ENCODE measurements around the gene USP7. TPM values are rescaled to one million over a fixed set of nuclear protein-coding genes. Genes with fewer than 3 reads are reported as not detected.

Gene USP7
- total RNA-seq, 1 donor from 2014 or later = 136 TPM

DNA sequence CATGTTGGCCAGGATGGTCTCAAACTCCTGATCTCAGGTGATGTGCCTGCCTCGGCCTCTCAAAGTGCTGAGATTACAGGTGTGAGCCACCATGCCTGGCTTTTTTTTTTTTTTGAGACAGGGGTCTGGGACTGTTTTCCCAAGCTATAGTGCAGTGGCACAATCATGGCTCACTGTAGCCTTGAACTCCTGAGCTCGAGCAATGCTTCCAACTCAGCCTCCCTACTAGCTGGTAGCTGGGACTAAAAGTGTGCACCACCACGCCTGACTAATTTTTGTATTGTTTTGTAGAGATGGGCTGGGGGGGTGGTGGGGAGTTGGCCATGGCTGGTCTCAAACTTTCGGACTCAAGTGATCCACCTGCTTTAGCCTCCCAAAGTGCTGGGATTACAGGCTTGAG, 36.1 kb upstream of the USP7 start:
- no peak for TF ChIP-seq CTCF (IDR thresholded peaks at IDR 0.05; ENCODE audit: unreplicated experiment)
- no peaks in the 10 kb centered on the region for H3K27me3 Mint-ChIP-seq (ENCODE audit: low read depth)
- H3K36me3 Mint-ChIP-seq = no peaks in the 10 kb centered on the region
- DNase-seq (ENCODE audit: low spot score in 2 of 2, unreplicated experiment in 2 of 2) = no peak
- no peaks in the 10 kb centered on the region for H3K9me3 Mint-ChIP-seq
- H3K27ac Mint-ChIP-seq = no peak overlapping the region
- H3K4me3 Mint-ChIP-seq = no peak overlapping the region
- no peaks in the 10 kb centered on the region for H3K4me1 Mint-ChIP-seq

DNA sequence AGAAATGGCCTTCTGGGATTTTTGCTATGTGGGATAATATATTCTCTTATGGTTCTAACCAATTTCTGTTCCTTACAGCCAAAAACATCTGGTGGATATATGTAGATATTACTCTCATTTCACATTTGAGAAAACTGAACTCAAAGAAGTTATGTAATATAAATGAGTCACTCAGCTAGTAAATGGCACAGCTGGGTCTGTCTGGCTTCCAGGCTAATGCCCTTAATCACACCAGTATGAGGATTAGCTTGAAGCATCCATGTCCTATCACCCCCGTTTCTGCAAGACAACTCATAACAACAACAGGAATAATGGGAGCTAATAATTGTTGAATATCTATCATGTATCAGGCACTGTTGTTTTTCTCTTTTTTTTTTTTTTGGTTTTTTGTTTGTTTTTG, 34.4 kb upstream of the USP7 start:
- Mint-ChIP-seq H3K27ac (no peak overlapping the region), H3K27me3 (ENCODE audit: low read depth) (no peaks in the 10 kb centered on the region), H3K36me3 (no peaks in the 10 kb centered on the region), H3K4me3 (no peak overlapping the region), H3K9me3 (no peaks in the 10 kb centered on the region), H3K4me1 (no peaks in the 10 kb centered on the region)
- no peak for TF ChIP-seq CTCF (IDR thresholded peaks at IDR 0.05; ENCODE audit: unreplicated experiment)
- DNase-seq (ENCODE audit: low spot score in 2 of 2, unreplicated experiment in 2 of 2) = no peak

GRCh38 chr16:8996891-8997290, 33.2 kb upstream of the USP7 start:
- H3K36me3 Mint-ChIP-seq = no peaks in the 10 kb centered on the region

GRCh38 chr16:8990445-8990844, 26.7 kb upstream of the USP7 start:
- Mint-ChIP-seq H3K4me3 (no peak overlapping the region), H3K36me3 (no peaks in the 10 kb centered on the region), H3K4me1 (no peaks in the 10 kb centered on the region), H3K27ac (no peak overlapping the region), H3K27me3 (ENCODE audit: low read depth) (no peaks in the 10 kb centered on the region), H3K9me3 (no peaks in the 10 kb centered on the region)
- DNase-seq (ENCODE audit: low spot score in 2 of 2, unreplicated experiment in 2 of 2) = no peak
- TF ChIP-seq CTCF (IDR thresholded peaks at IDR 0.05; ENCODE audit: unreplicated experiment) = no peak

More at GRCh38 chr16:8996891-8997290, 33.2 kb upstream of the USP7 start:
- H3K27ac Mint-ChIP-seq = no peak overlapping the region
- H3K9me3 Mint-ChIP-seq = no peaks in the 10 kb centered on the region
- DNase-seq (ENCODE audit: low spot score in 2 of 2, unreplicated experiment in 2 of 2) = no peak
- TF ChIP-seq CTCF (IDR thresholded peaks at IDR 0.05; ENCODE audit: unreplicated experiment) = no peak
- no peak overlapping the region for H3K4me3 Mint-ChIP-seq
- H3K4me1 Mint-ChIP-seq = no peaks in the 10 kb centered on the region
- H3K27me3 Mint-ChIP-seq (ENCODE audit: low read depth) = no peaks in the 10 kb centered on the region

GRCh38 chr16:8989099-8989878, 25.6 kb upstream of the USP7 start:
- Mint-ChIP-seq H3K27me3 (ENCODE audit: low read depth) (no peaks in the 10 kb centered on the region), H3K4me3 (no peak overlapping the region), H3K36me3 (no peaks in the 10 kb centered on the region), H3K27ac (no peak overlapping the region), H3K9me3 (no peaks in the 10 kb centered on the region), H3K4me1 (no peaks in the 10 kb centered on the region)
- no peak for DNase-seq (ENCODE audit: low spot score in 2 of 2, unreplicated experiment in 2 of 2)
- TF ChIP-seq CTCF (IDR thresholded peaks at IDR 0.05; ENCODE audit: unreplicated experiment) = no peak
